Measurements from ENCODE around the gene OR10H5. TPM values are rescaled to one million over a fixed set of nuclear protein-coding genes. Genes with fewer than 3 reads are reported as not detected.
"Not testable (repeated sequence)": the region's sequence is repeated elsewhere in the genome, so short reads cannot be mapped to it uniquely, and the experiment has no call there.

OR10H5 gene
- total RNA-seq, 1 experiment from 2014 or later, result not detected

- peaks cover 22% of the 10 kb centered on the region for H3K36me3 Mint-ChIP-seq (ENCODE audit: insufficient read depth, unreplicated experiment)
- BruUV-seq (replicated peaks), result no TSS peak
- CTCF ChIA-PET, result interaction anchor here (0.6 kb wide), 1 partner anchor 263 kb away, joined by 4 read pairs; no protein-coding TSS in a partner anchor
- Histone ChIP-seq H3K4me1 (peaks cover 10% of the 10 kb centered on the region), H3K9me3 (no peaks in the 10 kb centered on the region; the same call in 1 of the 2 replicates), H3K4me3 (ENCODE audit: low read depth, low read length) (no peak overlapping the region), H3K36me3 (ENCODE audit: control insufficient read depth, insufficient read depth, low read length) (no peaks in the 10 kb centered on the region), H3K27me3 (replicated peaks; ENCODE audit: control insufficient read depth, insufficient read depth, low read length) (no peaks in the 10 kb centered on the region)
- intact Hi-C loops (cut with micrococcal nuclease; ENCODE audit: unreplicated experiment), result no loop called here
- TF ChIP-seq CTCF (IDR thresholded peaks at IDR 0.05; ENCODE audit: insufficient read depth in 1 of 2, low read depth in 1 of 2, low read length in 1 of 2, severe bottlenecking in 1 of 2, unreplicated experiment in 1 of 2), result no peak
- peaks cover 10% of the 10 kb centered on the region for H3K4me1 Mint-ChIP-seq (ENCODE audit: low read depth, unreplicated experiment)
- POLR2A ChIA-PET, result no interaction called here
- no peak overlapping the region for H3K27ac Mint-ChIP-seq (ENCODE audit: unreplicated experiment)
- no peak for DNase-seq
- H3K9me3 Mint-ChIP-seq (ENCODE audit: unreplicated experiment), result no peaks in the 10 kb centered on the region
- peaks cover 7% of the 10 kb centered on the region for H3K27me3 Mint-ChIP-seq (ENCODE audit: insufficient read depth, unreplicated experiment)
- no peak overlapping the region for H3K4me3 Mint-ChIP-seq (ENCODE audit: unreplicated experiment)
Observed at GRCh38 chr19:15840833-15841232, 53.4 kb downstream of the OR10H5 start.

GRCh38 chr19:15841875-15842569, 54.6 kb downstream of the OR10H5 start:
- BruUV-seq (replicated peaks), result no TSS peak
- DNase-seq, result no peak
- Histone ChIP-seq H3K27me3 (replicated peaks; ENCODE audit: control insufficient read depth, insufficient read depth, low read length) (no peaks in the 10 kb centered on the region), H3K36me3 (ENCODE audit: control insufficient read depth, insufficient read depth, low read length) (no peaks in the 10 kb centered on the region), H3K9me3 (no peaks in the 10 kb centered on the region; the same call in 1 of the 2 replicates), H3K4me3 (ENCODE audit: low read depth, low read length) (no peak overlapping the region), H3K4me1 (peaks cover 10% of the 10 kb centered on the region)
- Mint-ChIP-seq H3K36me3 (ENCODE audit: insufficient read depth, unreplicated experiment) (peaks cover 10% of the 10 kb centered on the region), H3K4me3 (ENCODE audit: unreplicated experiment) (no peak overlapping the region), H3K27me3 (ENCODE audit: insufficient read depth, unreplicated experiment) (peaks cover 8% of the 10 kb centered on the region), H3K27ac (ENCODE audit: unreplicated experiment) (no peak overlapping the region), H3K9me3 (ENCODE audit: unreplicated experiment) (no peaks in the 10 kb centered on the region), H3K4me1 (ENCODE audit: low read depth, unreplicated experiment) (peaks cover 7% of the 10 kb centered on the region)
- CTCF ChIA-PET, result no interaction called here
- POLR2A ChIA-PET, result interaction anchor here (0.7 kb wide), 1 partner anchor 10 kb away, joined by 3 read pairs; no protein-coding TSS in a partner anchor
- TF ChIP-seq CTCF (IDR thresholded peaks at IDR 0.05; ENCODE audit: insufficient read depth in 1 of 2, low read depth in 1 of 2, low read length in 1 of 2, severe bottlenecking in 1 of 2, unreplicated experiment in 1 of 2), result no peak
- intact Hi-C loops (cut with micrococcal nuclease; ENCODE audit: unreplicated experiment), result no loop called here

- H3K4me3 Mint-ChIP-seq (ENCODE audit: unreplicated experiment), result no peak overlapping the region
Observed at GRCh38 chr19:15843203-15843893, 55.9 kb downstream of the OR10H5 start.

GRCh38 chr19:15843894-15844222, 56.4 kb downstream of the OR10H5 start:
- peak in 1 of 2 experiments; percentile 16 for DNase-seq
- H3K27ac Mint-ChIP-seq (ENCODE audit: unreplicated experiment); H3K4me3 Mint-ChIP-seq (ENCODE audit: unreplicated experiment); H3K27me3 Mint-ChIP-seq (ENCODE audit: insufficient read depth, unreplicated experiment); H3K36me3 ChIP-seq (ENCODE audit: control insufficient read depth, insufficient read depth, low read length); CTCF ChIA-PET; H3K36me3 Mint-ChIP-seq (ENCODE audit: insufficient read depth, unreplicated experiment); BruUV-seq (replicated peaks); POLR2A ChIA-PET; H3K4me1 ChIP-seq; H3K9me3 Mint-ChIP-seq (ENCODE audit: unreplicated experiment); intact Hi-C loops (cut with micrococcal nuclease; ENCODE audit: unreplicated experiment); H3K27me3 ChIP-seq (replicated peaks; ENCODE audit: control insufficient read depth, insufficient read depth, low read length); H3K9me3 ChIP-seq; H3K4me1 Mint-ChIP-seq (ENCODE audit: low read depth, unreplicated experiment); H3K4me3 ChIP-seq (ENCODE audit: low read depth, low read length): not testable (repeated sequence)

More at GRCh38 chr19:15843203-15843893, 55.9 kb downstream of the OR10H5 start:
- no peaks in the 10 kb centered on the region for H3K4me1 Mint-ChIP-seq (ENCODE audit: low read depth, unreplicated experiment)
- no TSS peak for BruUV-seq (replicated peaks)
- intact Hi-C loops (cut with micrococcal nuclease; ENCODE audit: unreplicated experiment), result no loop called here
- ChIA-PET POLR2A (no interaction called here), CTCF (no interaction called here)
- H3K9me3 Mint-ChIP-seq (ENCODE audit: unreplicated experiment), result no peaks in the 10 kb centered on the region
- peaks cover 7% of the 10 kb centered on the region for H3K36me3 Mint-ChIP-seq (ENCODE audit: insufficient read depth, unreplicated experiment)
- Histone ChIP-seq H3K9me3 (no peaks in the 10 kb centered on the region), H3K4me1 (peaks cover 2% of the 10 kb centered on the region; the same call in 1 of the 2 replicates), H3K4me3 (ENCODE audit: low read depth, low read length) (no peak overlapping the region), H3K27me3 (replicated peaks; ENCODE audit: control insufficient read depth, insufficient read depth, low read length) (no peaks in the 10 kb centered on the region), H3K36me3 (ENCODE audit: control insufficient read depth, insufficient read depth, low read length) (no peaks in the 10 kb centered on the region)
- no peak for TF ChIP-seq CTCF (IDR thresholded peaks at IDR 0.05; ENCODE audit: insufficient read depth in 1 of 2, low read depth in 1 of 2, low read length in 1 of 2, severe bottlenecking in 1 of 2, unreplicated experiment in 1 of 2)
- H3K27me3 Mint-ChIP-seq (ENCODE audit: insufficient read depth, unreplicated experiment), result peaks cover 10% of the 10 kb centered on the region
- no peak overlapping the region for H3K27ac Mint-ChIP-seq (ENCODE audit: unreplicated experiment)
- no peak for DNase-seq
